ENCODE results near the gene PGM5.
"Not testable (repeated sequence)": the region's sequence is repeated elsewhere in the genome, so short reads cannot be mapped to it uniquely, and the experiment has no call there.

DNA sequence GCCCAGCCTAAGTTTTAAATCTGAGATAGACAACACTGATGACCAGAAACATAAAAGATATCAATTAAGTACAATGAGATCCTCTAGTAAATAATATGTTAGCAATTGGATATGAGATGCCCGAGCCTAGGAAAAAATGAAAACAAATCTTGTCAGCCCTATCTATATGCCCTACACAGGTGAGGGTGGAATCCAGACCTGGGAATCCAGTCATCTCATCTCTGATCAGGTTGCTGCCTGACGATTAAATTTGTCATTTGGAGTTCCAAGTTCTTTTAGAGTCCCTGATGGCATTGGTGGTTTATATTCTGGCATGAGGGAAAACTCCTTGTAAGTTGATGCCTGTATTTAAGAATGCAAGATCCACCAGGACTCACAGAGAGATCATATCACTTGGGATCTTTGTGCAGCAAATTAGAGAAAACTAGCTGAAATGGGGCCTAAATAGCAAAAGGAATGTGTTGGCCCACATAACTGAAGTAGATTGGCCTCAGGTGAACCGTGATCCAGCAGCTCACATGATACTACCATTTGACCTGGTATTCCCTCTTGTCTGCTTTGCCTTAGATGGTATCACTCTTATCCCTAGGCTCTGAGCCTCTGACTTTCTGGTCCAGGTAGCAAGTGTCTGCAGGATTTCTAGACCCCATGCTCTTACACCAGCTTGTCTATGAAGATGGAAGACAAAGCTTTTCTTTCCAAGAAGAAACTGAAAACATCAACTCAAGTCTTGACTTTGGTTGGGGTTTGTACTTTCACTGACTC, 48.2 kb downstream of the PGM5 start:
- TF ChIP-seq, protein P1, sequence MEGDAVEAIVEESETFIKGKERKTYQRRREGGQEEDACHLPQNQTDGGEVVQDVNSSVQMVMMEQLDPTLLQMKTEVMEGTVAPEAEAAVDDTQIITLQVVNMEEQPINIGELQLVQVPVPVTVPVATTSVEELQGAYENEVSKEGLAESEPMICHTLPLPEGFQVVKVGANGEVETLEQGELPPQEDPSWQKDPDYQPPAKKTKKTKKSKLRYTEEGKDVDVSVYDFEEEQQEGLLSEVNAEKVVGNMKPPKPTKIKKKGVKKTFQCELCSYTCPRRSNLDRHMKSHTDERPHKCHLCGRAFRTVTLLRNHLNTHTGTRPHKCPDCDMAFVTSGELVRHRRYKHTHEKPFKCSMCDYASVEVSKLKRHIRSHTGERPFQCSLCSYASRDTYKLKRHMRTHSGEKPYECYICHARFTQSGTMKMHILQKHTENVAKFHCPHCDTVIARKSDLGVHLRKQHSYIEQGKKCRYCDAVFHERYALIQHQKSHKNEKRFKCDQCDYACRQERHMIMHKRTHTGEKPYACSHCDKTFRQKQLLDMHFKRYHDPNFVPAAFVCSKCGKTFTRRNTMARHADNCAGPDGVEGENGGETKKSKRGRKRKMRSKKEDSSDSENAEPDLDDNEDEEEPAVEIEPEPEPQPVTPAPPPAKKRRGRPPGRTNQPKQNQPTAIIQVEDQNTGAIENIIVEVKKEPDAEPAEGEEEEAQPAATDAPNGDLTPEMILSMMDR (IDR thresholded peaks at IDR 0.05), result not testable (repeated sequence)
- TF ChIP-seq POLR2A (IDR thresholded peaks at IDR 0.05), result not testable (repeated sequence)
